Dermis microvascular lymphatic vessel endothelial cell (primary cell): ENCODE measurements around the gene NGB. TPM values are rescaled to one million over a fixed set of nuclear protein-coding genes. Genes with fewer than 3 reads are reported as not detected.

Source experiments
- DNase-seq, 2 donors: peaks; one replicate each; pipeline versions ENCODE4 v3.0.0 to v3.0.0-alpha.2; 2010; ENCODE audit warnings: low read depth in 2 of 2
- total RNA-seq: library from RNA; depleted of rRNA; stranded (reverse); fragments of >200 nt; gene quantifications from 2 replicates; pipeline ENCODE4 v1.2.1, GENCODE V29; 2014

NGB gene
- total RNA-seq, 1 donor from 2014 or later: not detected

DNA sequence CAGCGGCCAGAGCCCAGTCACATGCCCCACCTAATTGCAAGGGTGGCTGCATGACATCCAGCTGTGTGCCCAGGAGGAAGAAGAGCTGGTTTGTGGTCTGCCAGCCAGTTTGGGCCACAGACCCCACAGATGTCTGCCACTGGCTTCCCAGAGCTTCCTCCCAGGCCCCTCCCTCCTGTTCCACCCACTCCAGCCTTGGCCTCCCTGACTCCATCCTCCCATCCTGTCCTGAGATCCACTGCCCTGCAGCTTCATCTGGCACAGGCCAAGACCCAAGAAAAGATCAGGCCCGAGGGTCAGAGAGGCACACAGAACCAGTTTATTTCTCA is 5.9 kb downstream of the NGB start:
- DNase-seq: no peak

DNA sequence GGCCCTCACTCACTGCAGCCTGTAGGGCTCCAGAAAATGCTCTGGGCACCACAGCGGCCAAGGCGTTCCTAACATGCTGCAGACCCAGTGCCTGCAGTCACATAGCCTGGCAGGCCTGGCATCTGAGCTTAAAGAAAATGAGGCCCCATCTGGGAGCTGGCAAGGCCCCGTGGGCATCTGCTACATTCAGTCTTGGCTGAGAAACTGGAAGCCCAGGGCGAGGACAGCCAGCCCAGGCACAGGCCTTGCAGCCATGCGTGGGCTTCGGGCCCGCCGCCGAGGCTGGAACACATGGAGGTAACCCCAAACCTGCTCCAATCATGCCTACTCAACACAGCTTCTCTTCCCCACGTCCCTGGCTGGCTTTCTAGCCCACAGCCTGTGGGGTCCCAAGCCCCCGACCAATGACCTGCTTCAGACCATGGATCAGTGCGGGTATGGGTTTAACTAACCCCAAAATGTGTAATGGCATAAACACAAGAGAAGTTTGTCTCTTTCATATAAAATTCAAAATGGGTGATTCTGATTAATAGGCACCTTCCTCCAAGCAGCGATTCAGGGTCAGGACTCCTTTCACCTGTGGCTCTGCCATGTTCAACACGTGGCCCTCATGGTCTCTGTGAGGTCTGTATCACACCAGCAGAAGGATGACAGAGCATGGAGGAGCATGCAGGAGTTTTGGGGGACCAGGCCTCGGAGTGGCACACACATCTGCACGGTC is 6.4 kb downstream of the NGB start:
- no peak for DNase-seq

DNA sequence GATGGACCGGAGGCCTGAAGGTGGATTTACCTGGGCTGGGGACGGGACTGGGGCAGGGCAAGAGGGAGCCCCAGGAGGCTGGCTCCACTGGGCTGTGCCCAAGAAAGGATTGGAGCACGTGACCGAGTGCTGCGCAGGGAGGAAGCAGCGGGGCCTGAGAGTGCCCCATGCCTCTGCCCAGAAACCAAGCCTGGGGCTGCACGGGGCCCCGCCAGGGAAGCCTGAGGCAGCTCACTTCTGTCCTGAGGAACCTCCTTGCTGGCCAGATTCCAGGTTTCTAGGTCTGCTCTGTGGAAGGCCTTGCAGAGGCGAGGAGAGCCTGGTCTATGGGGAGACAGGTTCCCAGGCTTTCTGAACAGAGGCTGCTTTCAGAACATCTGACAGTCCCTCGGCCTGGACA is 10.4 kb downstream of the NGB start:
- no peak for DNase-seq

DNA sequence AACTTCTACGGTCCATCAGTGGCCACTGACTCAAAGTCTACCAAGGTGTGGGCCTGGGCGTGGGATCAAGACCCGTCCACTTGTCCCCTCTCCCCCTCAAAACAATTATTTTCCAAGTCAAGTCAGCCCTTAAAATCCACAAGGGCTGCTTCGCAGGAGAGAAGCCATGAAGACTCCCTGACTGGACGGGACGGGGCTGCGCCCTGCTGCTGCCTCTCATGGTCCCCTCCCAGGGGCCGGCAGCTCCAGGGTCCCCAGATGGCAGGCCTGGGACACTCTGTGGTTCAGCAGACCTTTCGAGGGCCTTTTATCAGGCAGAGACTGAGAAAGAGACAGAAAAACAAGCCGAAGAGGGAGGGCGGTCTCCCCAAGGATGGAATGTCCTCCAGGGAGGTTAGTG is 10.8 kb downstream of the NGB start:
- no peak for DNase-seq

DNA sequence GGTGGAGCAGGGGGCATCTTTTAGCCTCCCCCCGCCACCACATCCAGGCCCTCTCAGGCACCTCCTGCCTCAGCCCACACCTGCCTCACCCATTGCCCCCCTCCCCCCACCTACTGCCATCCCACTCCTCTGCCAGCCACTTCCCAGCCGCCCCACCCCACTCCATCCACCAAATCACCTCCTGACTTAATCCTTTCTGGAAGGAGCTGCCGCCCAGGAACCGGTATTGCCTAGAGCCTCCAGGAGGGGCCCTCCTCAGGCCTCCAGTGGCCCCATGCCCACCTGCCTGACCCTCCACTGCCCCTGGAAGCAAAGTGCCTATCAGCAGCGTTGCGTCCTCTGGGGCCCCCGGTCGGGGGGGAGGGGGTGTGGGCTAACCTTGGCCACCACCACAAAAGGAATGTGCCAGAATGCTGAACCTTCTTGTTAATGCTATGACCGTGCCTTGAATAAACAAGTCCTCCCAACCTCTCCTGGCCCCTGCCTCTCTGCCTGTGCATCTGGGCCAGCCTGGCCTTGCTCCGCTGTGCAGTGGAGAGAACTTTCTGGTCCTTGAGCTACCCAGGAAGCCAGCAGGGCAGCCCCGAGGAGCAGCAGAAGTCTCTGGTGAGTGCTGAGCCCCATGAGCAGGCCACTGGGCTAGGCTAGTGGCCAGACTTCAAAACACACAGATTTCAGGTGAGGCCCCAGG is 11.8 kb downstream of the NGB start:
- no peak for DNase-seq

DNA sequence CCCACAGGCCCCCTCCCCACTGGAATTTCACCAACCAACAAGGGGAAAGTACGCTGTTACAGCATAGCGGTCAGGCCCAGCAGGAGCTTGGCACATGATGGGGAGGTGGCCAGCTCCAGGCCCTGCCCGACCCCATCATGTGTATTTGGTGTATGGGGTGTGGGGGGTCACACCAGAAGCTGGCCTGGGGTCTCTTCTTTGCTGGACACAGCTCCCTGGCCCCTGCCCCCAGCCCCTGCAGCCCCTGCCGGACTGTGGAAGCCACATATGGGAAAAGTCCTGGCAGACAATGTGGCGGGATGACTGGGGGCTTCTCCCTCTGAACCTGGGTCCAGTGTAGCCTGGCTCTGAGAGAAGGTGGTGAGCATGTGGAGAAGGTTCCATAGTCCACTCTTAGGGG is 12.4 kb downstream of the NGB start:
- no peak for DNase-seq

DNA sequence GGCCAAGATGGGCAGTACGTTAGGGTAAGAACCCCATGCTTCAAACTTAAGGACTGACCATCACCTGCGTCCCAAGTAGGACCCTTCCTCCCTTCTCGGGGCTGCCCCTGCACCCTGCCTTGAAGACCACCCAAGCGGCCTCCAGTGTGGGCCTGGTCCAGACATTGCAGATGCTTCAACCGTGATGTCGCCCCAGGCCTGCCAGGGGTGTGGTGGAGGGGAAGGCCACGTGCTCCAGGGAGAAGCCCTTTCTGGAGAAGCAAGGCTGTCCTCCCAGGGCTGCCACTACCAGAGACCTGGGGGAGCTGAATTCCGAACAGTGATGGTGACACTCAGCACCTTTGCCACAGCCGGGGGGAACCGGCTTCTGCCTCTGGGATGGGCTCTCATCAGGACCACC is 13.3 kb downstream of the NGB start:
- DNase-seq: no peak

DNA sequence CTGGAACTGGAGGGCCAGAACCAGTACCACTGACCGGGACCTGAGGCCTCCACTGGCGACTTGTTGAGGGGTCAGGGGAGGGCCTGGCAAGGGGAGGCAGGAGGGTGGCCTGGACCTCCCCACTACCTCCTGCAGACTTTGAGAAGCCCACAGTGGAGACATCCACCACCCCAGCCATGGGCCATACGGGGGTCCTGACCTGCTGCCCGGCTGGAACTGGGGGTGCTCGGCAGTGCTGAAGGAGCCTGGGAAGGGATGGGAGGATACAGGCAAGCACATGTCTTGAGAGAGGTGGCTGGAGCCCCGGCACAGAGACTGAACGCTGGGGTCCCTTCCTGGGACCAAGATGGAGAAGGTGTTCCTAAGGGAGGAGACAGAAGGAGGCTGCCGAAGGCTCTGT is 14.3 kb downstream of the NGB start:
- no peak for DNase-seq

DNA sequence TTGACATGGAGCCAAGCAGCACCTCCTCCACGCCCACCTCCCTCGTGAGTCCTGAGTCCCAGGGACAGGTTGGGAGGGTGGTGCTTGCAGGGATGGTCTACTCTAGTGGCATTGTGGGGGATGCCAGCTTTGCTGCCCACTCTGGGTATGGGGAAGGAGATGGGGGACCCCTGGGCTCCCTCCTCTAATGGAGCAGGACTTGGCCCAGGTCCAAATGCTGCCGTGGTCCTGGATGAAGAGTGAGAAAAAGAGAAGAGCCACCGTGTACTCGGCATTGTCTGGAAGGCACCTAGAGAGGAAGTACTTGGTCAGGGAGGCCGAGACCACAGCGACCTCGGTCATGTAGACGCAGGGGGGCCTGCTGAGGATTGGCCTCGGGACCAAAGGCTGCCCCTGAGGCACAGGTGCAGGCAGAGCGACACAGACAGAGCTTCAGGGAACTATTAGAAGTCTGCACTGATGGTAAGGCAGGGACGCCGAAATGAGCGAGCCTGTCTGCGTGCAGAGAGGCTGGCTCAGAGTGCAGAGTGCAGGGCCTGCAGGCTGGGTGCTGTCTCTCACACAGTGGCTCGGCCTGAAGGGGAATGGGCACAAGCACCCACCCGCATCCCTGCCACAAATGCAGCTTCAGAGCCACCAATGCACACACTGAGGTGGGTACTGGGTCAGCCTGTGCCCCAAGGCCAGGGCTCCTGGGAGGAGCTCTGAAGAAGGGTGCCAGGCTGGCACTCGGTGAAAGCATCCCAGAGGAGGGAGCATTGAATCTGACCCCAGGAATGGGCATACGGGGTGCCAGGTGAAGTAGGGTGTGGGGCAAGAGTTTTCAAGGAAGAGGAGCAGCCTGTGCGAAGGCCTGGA is 17.4 kb downstream of the NGB start:
- no peak for DNase-seq

DNA sequence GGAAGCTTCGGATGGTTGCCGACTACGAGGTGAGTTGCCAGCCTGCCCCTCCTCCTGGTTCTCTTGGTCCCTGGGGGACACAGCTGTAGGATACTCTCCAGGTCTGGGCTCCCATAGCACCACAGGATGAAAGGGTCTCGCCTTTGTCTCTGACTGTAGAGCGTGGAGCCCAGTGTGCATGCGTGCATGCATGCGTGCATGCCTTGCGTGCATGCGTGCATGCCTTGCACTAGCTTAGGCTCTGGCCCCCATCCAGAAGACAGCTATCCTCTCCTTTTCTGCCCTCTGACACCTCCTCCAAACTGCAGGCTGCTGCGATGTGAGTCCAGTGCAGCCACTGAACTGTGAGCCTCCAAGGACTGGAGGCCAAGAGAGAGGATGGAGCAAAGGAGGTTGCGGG is 19.1 kb downstream of the NGB start:
- no peak for DNase-seq

DNA sequence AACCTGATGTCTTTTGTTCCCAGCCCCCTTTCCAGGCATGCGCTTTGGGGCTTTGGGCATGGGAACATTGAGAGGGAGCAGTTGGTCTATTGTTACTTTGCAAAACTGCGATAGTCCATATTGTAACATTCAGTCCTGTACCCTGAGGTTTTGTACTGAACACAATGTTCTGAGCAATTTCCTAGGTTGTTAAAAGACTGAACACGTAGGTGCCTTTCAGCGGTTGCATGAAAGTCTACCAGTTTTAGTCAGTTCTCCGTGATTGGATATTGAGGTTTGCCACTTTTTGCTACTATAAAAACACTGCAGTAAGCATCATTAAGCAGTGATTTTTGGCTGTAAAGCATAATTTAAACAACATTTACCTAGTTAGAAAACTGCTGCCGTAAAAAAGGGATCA is 20.1 kb downstream of the NGB start:
- DNase-seq: no peak

DNA sequence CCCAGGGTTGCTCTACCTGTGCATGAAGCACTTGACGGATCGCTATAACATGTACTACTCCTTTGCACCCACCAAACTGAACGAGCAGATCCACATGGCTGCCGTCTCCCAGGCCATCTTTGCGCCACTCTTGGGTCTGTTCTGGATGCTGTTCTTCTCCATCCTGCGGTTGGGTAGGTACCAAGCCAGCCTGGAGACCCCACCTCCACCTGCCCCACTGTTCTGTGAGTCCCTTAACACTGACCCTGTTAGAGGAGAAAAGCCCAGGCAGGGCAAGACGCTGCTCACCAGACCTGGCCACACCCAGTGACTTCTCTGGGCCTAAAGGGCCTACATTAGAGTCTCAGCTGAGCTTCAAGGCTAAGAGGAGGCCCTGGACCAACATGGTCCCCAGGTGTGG is 21.7 kb downstream of the NGB start:
- DNase-seq: no peak

DNA sequence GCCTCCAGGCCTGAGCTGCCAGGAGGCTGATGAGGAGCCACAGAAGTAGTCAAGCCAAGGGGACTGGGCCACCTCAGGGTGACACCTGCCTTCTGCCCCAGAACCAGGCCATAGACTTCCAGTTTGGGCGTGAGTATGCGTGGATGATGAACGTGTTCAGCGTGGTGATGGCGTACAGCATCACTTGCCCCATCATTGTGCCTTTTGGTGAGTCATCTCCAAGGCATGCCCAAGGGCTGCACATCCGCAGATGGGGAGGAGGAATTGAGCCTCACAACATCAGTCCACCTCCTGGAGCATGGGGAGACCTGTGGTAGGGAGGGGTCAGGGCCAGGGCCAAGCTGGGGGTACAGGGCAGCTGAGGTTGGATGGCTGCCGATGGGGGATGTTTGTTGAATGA is 22.3 kb downstream of the NGB start:
- no peak for DNase-seq

DNA sequence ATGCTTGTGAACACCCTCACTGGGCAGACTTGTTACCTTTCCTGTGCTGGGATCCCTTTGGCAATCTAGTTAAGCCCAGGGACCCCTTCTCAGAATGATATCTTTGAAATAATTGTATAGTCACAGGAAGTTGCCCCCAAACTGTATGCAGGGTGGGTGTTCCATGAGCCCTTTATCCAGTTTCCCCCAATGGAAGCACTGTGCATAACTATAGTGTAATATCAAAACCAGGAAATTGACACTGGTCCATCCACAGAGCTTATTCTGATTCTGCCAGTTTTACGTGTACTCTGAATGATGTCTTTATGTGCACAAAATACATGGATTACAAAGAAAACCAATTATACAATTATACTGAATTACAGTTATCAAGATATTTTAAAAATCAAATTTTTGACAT is 24.2 kb downstream of the NGB start:
- no peak for DNase-seq

DNA sequence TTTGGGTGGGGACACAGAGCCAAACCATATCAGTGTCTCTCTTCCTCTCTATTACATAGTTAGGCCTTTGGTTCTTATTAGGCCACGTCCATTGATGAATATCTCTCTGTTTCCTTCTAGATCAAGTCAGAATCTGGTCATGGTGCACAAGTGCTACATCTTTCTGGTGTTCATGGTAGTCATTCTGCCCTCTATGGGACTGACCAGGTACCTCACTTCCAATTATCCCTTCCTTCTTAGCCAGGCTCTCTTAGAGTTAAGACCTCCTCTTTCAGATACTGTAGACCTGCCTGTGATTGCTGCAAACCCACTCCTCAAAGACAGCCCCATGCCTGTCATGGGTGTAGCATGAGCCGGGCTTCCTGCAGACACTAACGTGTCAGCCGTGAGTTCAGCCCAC is 25.2 kb downstream of the NGB start:
- DNase-seq: no peak

DNA sequence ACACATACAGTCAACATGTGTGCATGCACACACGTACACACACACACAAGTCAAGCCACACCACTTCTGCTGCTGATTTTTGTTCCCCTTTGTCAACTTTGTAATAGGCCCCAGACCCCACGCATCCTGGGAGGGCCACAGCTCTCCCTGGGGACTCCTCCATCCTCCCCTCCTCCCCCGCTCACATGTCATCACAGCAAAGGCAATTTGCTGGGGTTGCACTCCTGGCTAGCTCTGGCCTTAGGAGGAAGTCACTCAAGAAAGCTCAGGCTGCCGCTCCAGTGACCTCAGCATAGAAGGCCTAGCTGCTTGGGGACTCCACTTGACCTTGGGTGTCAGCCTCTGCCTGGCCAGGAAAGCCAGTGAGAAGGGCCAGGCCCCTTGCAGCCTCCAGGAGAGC is 27.2 kb downstream of the NGB start:
- no peak for DNase-seq

DNA sequence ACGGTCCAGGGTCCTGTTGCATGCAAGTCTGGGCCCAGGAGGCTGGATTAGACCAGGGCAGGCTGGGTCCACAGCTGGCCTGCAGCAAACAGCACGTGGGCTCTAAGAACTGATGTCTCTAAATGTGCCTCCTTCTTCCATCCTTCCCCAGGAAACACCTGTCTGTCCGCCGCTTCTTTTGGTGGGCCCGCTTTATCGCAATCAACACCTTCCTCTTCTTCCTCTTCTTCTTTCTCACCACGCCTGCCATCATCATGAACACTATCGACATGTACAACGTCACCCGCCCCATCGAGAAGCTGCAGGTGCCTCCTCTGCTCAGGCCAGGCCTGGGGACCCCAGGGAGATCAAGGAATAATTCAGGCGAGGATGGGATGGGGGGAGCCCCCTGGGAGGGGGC is 28.3 kb downstream of the NGB start:
- DNase-seq: no peak

DNA sequence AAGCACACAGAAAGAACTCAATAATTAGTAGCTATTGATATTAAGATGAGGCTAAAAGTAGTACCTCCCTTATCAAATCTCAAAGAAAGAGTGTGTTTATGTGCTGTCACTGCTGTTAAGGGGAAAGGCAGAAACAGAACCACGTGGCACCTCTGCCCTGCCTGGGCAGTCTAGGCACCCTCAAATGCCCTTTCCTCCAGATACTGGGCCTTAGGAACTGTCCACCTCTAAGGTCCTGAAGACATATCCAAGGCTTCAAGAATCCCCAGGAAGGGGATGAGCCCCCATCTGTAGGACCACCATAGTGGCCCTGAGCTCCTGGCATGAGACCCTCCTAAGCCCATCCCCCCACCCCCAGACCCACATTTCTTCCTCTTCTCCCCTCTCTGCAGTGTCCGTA is 29.1 kb downstream of the NGB start:
- DNase-seq: no peak

DNA sequence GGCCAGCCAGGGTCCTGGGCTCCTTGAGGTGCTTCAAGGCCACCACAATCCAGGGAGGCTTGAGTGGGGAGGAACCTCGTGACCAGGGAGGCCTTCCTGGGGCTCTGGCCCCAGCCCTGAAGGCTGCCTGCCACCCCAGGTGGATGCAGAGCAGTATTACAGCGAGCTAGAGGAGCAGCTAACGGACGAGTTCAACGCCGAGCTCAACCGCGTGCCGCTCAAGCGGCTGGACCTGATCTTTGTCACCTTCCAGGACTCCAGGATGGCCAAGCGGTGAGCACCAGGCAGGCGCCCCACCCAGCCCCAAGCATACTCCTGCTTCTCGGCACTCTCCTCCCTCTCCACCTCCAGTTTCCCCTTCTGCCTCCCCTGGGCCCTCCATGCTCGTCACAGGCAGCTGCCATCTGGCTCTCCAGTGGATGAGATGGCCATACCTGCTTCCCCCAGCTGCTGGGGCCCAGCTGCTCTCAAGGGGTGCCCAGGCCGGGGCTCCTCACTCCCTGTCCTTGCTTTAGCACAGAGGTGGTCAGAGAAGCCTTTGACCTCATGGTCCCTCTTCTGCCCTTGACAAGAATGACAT is 30.6 kb downstream of the NGB start:
- DNase-seq: no peak

DNA sequence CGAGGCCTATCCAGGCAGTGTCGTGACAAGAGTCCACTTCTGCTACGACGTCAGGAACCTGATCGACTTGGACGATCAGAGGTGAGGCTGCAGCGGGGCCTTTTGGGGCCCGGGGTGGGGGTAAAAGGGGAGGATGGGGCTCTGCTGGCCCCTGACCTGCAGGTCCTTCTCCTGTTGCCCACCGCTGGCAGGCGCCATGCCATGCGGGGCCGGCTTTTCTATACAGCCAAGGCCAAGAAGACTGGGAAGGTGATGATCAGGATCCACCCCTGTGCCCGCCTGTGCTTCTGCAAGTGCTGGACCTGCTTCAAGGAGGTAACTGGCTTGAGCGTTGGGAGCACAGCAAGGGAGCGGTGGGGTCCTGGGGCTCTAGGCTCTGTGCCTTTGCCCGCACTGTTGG is 31.6 kb downstream of the NGB start:
- no peak for DNase-seq

DNA sequence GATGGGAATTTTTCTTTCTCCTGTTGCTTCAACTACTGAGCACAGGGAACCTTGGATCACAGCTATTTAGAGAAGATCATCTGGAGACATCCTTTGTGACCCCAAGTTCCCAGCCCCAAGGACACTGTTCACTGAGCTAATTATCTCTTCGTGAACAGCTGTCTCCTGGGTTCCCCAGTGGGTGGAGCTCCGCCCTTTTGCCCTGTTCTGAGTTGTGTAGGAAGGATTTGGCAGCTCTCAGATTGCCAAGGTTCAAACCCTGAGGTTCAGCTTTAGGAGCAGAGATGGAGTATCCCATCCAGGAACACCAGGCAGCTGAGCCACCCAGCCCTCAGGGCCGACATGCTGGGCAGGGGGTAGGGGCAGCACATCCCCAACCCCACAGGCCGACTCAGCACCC is 32.0 kb downstream of the NGB start:
- no peak for DNase-seq

DNA sequence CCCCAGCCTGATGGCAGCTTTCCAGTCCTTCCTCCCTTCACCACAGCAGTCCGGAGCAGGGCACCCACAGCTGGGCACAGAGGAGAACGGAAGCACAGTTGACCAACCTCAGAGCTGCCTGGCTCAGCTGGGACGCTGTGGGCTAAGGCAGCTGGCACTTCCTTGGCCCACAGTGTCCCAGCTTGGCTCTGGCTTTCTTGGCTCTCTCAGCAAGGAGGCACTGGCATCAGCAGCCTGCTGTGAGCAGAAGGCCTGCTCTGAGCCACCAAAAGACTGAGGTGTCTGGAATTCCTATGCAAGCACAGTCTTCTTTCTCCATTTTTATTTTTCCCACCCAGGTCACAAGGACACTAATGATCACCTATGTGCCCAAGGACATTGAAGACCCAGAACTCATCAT is 32.6 kb downstream of the NGB start:
- no peak for DNase-seq
